ENCODE data around the gene CADM4.

CADM4 gene

DNA sequence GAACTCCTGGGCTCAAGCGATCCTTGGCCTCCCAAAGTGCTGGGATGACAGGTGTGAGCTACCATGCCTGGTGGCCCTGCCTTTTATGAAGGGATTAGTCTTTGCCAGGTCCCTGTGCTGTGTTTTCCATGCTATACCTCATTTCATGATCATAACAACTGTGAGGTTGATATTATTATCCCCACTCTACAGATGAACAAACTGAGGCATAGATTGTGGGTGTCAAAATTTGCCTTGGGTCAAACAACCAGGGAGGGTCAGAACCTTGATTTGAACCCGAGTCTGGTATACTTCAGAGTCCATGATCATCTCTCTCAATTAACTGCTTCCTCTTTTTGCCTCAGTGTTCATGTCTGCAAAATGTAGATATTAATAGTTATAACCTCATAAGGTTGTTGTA lies 57.2 kb downstream of the CADM4 start:
- no peak for DNase-seq (ENCODE audit: low spot score)

DNA sequence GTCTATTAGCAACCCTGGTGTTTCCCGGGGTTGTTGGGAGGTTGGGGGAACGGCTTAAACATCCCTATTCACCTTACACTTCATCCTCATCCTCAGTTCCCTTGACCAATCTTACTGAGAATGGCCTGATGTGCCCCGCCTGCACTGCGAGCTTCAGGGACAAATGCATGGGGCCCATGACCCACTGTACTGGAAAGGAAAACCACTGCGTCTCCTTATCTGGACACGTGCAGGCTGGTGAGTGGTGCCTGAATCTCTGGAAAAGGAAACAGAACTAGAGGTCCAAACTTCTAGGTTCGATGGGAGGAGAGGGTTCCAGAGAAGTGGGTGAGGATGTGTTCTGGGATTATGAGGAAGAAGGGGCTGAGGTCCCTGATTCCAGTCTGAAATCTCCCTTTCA lies 58.2 kb downstream of the CADM4 start:
- no peak for DNase-seq (ENCODE audit: low spot score)

DNA sequence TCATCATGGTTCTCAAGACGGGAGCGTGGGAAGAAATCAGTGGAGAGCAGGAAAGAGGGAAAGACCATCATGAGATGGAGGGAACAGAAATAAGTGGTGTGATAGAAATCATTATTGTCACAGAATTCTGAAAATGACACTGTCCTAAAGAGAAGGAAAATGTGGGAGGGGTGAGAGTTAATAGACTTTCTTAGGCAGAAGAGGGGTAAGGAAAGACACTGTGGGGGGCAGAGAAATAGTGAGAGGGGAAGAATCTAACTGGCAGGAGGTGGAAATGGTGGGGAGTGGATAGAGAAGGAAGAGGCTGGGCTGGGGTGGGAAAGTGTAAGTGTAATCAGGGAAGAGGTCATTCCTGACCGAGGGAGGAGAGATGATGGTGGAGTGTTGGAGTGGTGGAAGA lies 60.9 kb downstream of the CADM4 start:
- no peak for DNase-seq (ENCODE audit: low spot score)

DNA sequence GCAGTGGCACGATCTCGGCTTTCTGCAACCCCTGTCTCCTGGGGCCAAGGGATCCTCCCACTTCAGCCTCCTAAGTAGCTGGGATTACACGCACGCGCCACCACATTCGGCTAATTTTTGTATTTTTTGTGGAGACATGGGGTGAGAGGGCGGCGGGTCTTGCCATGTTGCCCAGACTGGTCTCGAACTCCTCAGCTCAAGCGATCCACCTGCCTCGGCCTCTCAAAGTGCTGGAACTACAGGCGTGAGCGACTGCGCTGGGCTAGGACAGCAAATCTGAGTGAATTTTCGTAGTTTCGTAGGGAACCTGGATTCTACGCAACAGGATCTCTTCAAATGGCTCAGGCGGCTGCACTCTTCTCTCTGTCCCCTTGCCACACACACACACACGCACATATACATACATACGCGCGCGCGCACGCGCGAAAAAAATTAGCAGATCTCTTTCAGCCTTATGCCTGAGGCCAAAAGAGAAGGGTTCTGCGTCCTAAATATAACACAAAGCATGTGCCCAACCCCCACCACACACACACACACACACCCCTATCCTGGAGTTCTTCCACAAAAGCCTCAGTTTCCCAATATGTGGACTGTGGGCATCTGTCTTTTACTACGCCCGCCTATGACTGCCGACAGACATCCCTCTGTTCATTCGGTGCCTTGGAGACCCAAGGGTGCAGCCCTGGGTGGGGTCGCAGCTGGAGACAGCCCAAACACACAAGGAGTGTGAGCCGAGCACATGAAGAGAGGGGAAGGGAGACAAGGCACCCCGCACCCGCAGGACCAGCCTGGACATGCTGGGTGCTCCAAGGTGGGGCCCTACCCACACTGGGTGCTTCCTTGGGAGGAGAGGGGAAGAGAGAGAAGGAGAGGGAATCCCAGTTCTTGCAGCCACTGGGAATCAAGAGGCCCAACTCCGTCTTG lies 63.4 kb downstream of the CADM4 start:
- DNase-seq (ENCODE audit: low spot score) = no peak

DNA sequence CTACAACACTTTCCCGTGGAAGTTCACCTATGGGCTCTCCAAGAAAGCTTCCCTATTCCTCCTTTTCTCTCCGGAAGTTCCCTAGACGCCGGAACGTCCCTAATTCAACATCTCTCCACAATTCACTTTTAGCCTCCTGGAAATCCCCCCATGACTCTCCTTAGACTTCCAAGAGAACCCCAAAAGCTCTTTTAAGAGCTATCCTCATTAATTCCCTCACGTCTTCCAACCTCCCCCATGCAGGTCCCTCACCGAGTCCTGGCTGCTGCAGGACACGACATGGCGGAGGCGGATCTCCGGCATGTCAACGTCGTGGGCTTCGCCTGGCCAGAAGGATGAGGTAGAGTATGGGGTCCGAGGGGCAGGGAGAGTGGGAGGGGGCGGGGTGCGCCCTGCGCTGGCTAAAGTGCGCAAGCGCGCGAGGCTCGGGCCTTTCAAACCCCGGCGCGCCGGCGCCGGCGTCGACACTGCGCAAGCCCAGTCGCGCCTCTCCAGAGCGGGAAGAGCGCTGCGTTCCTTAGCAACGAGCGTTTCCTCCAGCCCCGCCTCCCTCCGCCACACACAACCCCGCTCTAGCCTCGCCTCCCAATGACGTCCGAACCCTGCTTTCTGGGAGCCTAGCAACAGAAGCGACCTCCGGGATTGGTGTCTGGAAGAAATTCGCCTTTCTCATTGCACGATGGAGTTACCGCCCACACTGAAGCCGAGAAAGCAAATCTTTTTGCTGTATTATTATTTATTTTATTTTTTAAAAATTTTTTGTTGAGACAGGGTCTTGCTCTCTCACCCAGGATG lies 64.3 kb downstream of the CADM4 start, which contains the start of the genes PINLYP and XRCC1:
Gene PINLYP, plus strand, starts transcription at position 646 of the 795 bp plus-strand sequence. CDS start 1,391 bp downstream, outside the sequence.
Gene XRCC1, minus strand, starts transcription at position 372 of the 795 bp plus-strand sequence. Its CDS starts 69 bp downstream, at position 303.
- peak; percentile 99 for DNase-seq (ENCODE audit: low spot score)

DNA sequence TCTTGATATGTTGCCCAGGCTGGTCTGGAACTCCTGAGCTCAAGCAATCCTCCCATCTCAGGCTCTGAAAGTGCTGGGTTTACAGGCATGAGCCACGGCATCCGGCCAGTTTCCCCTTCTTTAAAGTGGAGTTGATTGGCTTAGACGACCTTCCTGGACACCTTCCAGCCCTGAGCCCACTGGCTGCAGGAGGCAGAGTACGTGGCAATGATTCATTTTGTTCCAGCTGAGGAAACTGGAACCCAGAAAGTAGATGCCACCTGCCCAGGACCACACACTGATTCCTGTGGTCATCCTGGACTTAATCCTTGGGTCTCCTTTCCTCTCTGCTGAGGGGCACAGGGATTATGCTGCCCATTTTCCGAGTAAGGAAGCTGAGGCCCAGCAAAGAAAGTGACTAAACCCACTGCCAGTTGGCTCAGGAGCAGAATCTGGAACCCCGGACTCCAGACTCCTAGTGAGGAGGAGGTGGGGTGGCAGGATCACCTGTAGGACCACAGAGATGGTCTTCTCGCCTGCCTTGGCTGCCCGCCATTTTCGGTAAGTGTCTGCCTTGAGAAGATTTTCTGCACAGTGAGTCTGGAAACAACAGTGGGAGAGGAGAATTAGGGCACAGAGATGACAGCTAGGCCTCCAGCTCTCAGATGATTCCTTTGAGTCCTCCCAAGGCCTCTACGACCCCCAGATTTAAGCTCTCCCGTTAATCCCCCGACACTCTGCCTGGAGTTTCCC lies 65.1 kb downstream of the CADM4 start:
- DNase-seq (ENCODE audit: low spot score) = peak; percentile 13
